MCF 10A (cell line): ENCODE results near the gene SSR2. TPM values are rescaled to one million over a fixed set of nuclear protein-coding genes. Genes with fewer than 3 reads are reported as not detected.

Experiments
- BruUV-seq: library from RNA; stranded (reverse); fragments of 400-500 nt; replicated peaks from 2 replicates; lab custom pipeline; 2021; lab: Mats Ljungman, UMichigan
- CTCF ChIA-PET: fragments of 300-600 bp; sonication (Branson Sonifier 250); formaldehyde crosslinking; extraction: SDS; loops from one replicate; lab custom pipeline; 2021; ENCODE audit warnings: antibody characterized with exemption, inconsistent platforms; lab: Yijun Ruan, JAX
- POLR2A ChIA-PET: fragments of 300-600, 350-650 bp; sonication (Branson Sonifier 250); formaldehyde crosslinking; extraction: SDS; loops from one replicate; lab custom pipeline; 2020; ENCODE audit warnings: antibody characterized with exemption, inconsistent platforms; lab: Yijun Ruan, JAX
- DNase-seq: peaks from one replicate; pipeline ENCODE4 v3.0.0-alpha.2; 2018; ENCODE audit not compliant: unreplicated experiment
- H3K27ac Mint-ChIP-seq: one replicate; pipeline ENCODE4 v1.8.0; 2022; ENCODE audit warnings: mild to moderate bottlenecking, low read depth, mixed read lengths; ENCODE audit not compliant: unreplicated experiment
- H3K27me3 Mint-ChIP-seq: one replicate; pipeline ENCODE4 v1.8.0; 2022; ENCODE audit warnings: mixed read lengths; ENCODE audit not compliant: insufficient read depth, unreplicated experiment
- H3K36me3 Mint-ChIP-seq: one replicate; pipeline ENCODE4 v1.8.0; 2022; ENCODE audit warnings: mild to moderate bottlenecking, moderate library complexity, mixed read lengths; ENCODE audit not compliant: insufficient read depth, unreplicated experiment
- H3K4me1 Mint-ChIP-seq: one replicate; pipeline ENCODE4 v1.8.0; 2022; ENCODE audit warnings: mixed read lengths; ENCODE audit not compliant: insufficient read depth, unreplicated experiment
- H3K4me3 Mint-ChIP-seq: one replicate; pipeline ENCODE4 v1.8.0; 2022; ENCODE audit warnings: mild to moderate bottlenecking, moderate library complexity, mixed read lengths; ENCODE audit not compliant: unreplicated experiment
- H3K9me3 Mint-ChIP-seq: one replicate; pipeline ENCODE4 v1.8.0; 2022; ENCODE audit warnings: mixed read lengths; ENCODE audit not compliant: unreplicated experiment
- intact Hi-C: fragments of 100-400 bp; cut with micrococcal nuclease; formaldehyde crosslinking; loops from 2 replicates; pipeline ENCODE4 v1.14.1; 2022
- total RNA-seq: library from RNA; stranded (reverse); gene quantifications from 2 replicates; pipeline ENCODE4 v1.2.3, GENCODE V29; 2022
- TF ChIP-seq, protein P1 (sequence below): fragments of 200-600 bp; IDR thresholded peaks from one replicate; pipeline ENCODE4 v1.8.0; 2022; ENCODE audit warnings: antibody characterized with exemption, mild to moderate bottlenecking; ENCODE audit not compliant: unreplicated experiment

Gene SSR2
- total RNA-seq, 1 experiment from 2014 or later = 477 TPM

GRCh38 chr1:155976062-155976912, 44.5 kb downstream of the SSR2 start:
- Mint-ChIP-seq H3K36me3 (peaks cover 28% of the 10 kb centered on the region), H3K4me3 (peak overlapping the region; percentile 81), H3K9me3 (no peaks in the 10 kb centered on the region), H3K27me3 (no peaks in the 10 kb centered on the region), H3K27ac (peak overlapping the region; percentile 90), H3K4me1 (peaks cover 79% of the 10 kb centered on the region)
- TF ChIP-seq, protein P1, sequence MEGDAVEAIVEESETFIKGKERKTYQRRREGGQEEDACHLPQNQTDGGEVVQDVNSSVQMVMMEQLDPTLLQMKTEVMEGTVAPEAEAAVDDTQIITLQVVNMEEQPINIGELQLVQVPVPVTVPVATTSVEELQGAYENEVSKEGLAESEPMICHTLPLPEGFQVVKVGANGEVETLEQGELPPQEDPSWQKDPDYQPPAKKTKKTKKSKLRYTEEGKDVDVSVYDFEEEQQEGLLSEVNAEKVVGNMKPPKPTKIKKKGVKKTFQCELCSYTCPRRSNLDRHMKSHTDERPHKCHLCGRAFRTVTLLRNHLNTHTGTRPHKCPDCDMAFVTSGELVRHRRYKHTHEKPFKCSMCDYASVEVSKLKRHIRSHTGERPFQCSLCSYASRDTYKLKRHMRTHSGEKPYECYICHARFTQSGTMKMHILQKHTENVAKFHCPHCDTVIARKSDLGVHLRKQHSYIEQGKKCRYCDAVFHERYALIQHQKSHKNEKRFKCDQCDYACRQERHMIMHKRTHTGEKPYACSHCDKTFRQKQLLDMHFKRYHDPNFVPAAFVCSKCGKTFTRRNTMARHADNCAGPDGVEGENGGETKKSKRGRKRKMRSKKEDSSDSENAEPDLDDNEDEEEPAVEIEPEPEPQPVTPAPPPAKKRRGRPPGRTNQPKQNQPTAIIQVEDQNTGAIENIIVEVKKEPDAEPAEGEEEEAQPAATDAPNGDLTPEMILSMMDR = no peak
- BruUV-seq = no TSS peak
- POLR2A ChIA-PET = interaction anchor here (0.7 to 13.3 kb wide), 16 partner anchors 7 to 306 kb away, joined by 3 to 294 read pairs (median 6); partner anchors contain the start of genes GON4L, KHDC4, RXFP4 and SMG5
- peak; percentile 90 for DNase-seq
- CTCF ChIA-PET = interaction anchor here (0.6 to 11.9 kb wide), 13 partner anchors 11 to 665 kb away, joined by 3 to 136 read pairs (median 6); partner anchors contain the start of genes KHDC4 and RXFP4
- intact Hi-C loops = no loop called here

DNA sequence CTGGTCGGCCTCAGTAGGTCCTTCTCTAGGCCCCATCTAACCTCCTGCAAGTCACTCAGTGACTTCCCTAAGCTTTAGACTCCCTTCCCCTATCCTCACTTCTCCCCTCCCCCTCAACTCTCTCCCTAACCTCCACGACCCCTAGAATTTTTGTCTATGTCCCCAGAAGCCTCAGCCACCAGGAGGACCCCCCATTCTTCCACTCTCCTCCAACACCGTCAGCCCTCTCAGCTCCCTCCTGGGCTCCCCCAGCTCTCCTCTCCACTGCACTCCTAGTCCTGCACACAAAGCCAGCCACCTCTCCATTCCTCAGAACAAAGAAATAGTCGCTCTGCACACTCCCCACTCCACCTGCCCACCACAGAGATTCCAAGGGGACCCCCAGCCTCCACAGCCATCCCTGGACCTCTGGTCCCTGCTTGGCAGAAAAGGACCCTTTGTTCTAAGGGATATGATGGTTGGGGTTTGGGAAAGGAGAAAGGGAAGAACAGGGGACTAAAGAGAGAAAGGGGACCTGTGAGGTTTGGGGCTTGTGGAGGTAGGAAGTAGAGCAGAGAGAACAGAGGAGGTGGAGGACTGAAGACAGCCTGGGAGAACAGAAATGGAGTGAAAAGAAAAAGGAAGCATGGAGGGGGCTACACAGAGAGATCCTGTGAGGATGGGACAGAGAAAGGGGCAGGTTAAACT, 45.2 kb downstream of the SSR2 start:
- POLR2A ChIA-PET = interaction anchor here (0.7 to 13.3 kb wide), 12 partner anchors 8 to 307 kb away, joined by 3 to 294 read pairs (median 10); partner anchors contain the start of genes GON4L, KHDC4, RXFP4 and SMG5
- no peaks in the 10 kb centered on the region for H3K27me3 Mint-ChIP-seq
- BruUV-seq = no TSS peak
- CTCF ChIA-PET = interaction anchor here (0.5 to 9.9 kb wide), 15 partner anchors 8 to 725 kb away, joined by 3 to 73 read pairs (median 5); partner anchors contain the start of gene KHDC4
- DNase-seq = no peak
- H3K9me3 Mint-ChIP-seq = no peaks in the 10 kb centered on the region
- peaks cover 28% of the 10 kb centered on the region for H3K36me3 Mint-ChIP-seq
- H3K27ac Mint-ChIP-seq = peak overlapping the region; percentile 90
- TF ChIP-seq, protein P1 = no peak
- peaks cover 78% of the 10 kb centered on the region for H3K4me1 Mint-ChIP-seq
- intact Hi-C loops = no loop called here
- H3K4me3 Mint-ChIP-seq = peak overlapping the region; percentile 81

- no peaks in the 10 kb centered on the region for H3K9me3 Mint-ChIP-seq
- H3K4me1 Mint-ChIP-seq = peaks cover 77% of the 10 kb centered on the region
- DNase-seq = no peak
- peak overlapping the region; percentile 81 for H3K4me3 Mint-ChIP-seq
- CTCF ChIA-PET = interaction anchor here (0.5 to 9.9 kb wide), 13 partner anchors 10 to 1395 kb away, joined by 3 to 73 read pairs (median 4); no protein-coding TSS in a partner anchor
- H3K36me3 Mint-ChIP-seq = peaks cover 35% of the 10 kb centered on the region
- peak overlapping the region; percentile 90 for H3K27ac Mint-ChIP-seq
- TF ChIP-seq, protein P1 = no peak
- intact Hi-C loops = loop anchor here (1.0 kb wide), 1 partner anchor 11 kb away; no protein-coding TSS in a partner anchor
- no TSS peak for BruUV-seq
- POLR2A ChIA-PET = interaction anchor here (0.7 to 13.3 kb wide), 7 partner anchors 9 to 148 kb away, joined by 3 to 294 read pairs (median 14); partner anchors contain the start of genes KHDC4 and RXFP4
- no peaks in the 10 kb centered on the region for H3K27me3 Mint-ChIP-seq
Observed at GRCh38 chr1:155974208-155975115, 46.3 kb downstream of the SSR2 start.
